ENCODE results near the gene MAP1A.
"Not testable (repeated sequence)": the region's sequence is repeated elsewhere in the genome, so short reads cannot be mapped to it uniquely, and the experiment has no call there.

MAP1A gene

GRCh38 chr15:43529587-43530345, 12.4 kb downstream of the MAP1A start:
- DNase-seq (ENCODE audit: low spot score), result no peak

GRCh38 chr15:43531018-43531670, 13.7 kb downstream of the MAP1A start:
- no peak for DNase-seq (ENCODE audit: low spot score)

- not testable (repeated sequence) for DNase-seq (ENCODE audit: low spot score)
Measured at GRCh38 chr15:43532826-43533225, 15.4 kb downstream of the MAP1A start.

- no peak for DNase-seq (ENCODE audit: low spot score)
Measured at GRCh38 chr15:43534897-43535296, 17.5 kb downstream of the MAP1A start.

GRCh38 chr15:43538091-43538490, 20.7 kb downstream of the MAP1A start:
- no peak for DNase-seq (ENCODE audit: low spot score)

- DNase-seq (ENCODE audit: low spot score), result no peak
Measured at GRCh38 chr15:43541785-43542184, 24.4 kb downstream of the MAP1A start.

GRCh38 chr15:43544266-43544665, 26.9 kb downstream of the MAP1A start:
- no peak for DNase-seq (ENCODE audit: low spot score)

DNA sequence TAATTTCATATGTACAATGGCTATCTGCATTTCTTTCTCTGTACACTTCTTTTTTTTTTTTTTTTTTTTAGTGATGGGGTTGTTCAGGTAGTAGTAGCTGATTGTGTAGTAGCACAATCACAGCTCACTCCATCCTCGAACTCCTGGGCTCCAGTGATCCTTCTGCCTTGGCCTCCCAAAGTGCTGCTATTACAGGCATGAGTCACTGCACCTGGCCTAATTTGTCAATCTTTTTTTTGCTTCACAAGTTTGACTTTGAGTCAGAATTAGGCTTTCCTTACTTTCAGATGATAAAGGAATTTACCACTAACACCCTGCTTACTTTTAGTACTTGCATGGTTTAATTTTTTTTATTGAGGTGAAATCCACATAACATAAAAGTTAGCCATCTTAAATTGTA, 28.0 kb downstream of the MAP1A start:
- no peak for DNase-seq (ENCODE audit: low spot score)

GRCh38 chr15:43547539-43547938, 30.1 kb downstream of the MAP1A start:
- DNase-seq (ENCODE audit: low spot score), result no peak

DNA sequence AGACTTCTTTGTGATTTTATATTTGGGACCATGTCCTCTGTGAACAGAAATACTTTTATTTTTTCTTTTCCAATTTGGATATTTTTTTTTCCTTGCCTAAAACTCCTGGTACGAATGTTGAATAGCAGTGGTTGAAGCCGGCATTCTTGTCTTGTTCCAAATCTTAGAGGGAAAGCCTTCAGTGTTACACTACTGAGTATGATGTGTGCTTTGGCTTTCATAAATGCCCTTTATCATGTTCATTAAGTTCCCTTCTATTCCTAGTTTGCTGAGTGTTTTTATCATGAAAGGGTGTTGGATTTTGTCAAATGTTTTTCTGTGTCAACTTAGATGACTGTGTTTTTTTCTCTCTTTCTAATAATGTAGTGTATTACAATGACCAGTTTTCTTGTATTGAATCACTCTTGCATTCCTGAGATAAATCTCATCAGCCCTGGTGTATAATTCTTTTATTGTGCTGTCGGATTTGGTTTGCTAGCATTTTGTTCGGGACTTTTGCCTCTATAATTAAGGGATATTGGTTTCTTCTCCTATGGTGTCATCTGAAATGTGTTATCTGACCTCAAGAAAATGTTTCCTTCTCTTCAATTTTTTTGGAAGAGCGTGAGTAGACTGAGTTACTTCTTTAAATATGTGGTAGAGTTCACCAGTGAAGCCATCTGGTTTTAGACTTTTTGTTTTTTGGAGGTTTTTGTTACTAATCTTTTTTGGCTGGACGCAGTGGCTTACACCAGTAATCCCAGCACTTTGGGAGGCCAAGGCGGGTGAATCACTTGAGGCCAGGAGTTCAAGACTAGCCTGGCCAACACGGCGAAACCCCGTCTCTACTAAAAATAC, 33.3 kb downstream of the MAP1A start:
- no peak for DNase-seq (ENCODE audit: low spot score)

DNA sequence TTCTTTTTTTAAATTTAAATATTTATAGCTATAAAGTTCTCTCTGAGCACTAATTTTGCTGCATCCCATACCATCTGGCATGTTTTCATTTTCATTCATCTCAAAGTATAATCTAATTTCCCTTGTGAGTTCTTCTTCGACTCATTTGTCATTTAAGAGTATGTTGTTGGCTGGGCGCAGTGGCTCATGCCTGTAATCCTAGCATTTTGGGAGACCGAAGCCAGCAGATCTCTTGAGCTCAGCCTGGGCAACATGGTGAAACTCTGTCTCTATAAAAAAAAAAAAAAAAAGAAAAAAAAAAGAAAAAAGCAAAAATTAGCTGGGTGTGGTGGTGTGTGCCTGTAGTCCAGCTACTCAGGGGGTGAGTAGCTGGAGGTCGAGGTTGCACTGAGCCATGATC, 34.8 kb downstream of the MAP1A start:
- DNase-seq (ENCODE audit: low spot score), result no peak

DNA sequence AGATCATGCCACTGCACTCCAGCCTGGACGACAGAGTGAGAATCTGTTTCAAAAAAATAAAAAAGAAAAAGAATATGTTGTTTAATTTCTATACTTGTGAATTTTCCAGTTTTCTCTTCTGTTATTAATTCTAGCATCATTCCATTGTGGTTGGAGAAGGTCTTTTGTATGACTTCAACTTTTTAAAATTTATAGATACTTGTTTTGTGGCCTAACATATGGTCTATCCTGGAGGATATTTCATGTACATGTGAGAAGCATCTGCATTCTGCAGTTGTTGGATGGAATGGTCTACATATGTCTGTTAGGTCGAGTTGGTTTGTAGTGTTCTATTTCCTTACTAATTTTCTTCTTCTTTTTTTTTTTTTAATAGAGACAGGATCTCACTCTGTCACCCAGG, 35.6 kb downstream of the MAP1A start:
- no peak for DNase-seq (ENCODE audit: low spot score)

DNA sequence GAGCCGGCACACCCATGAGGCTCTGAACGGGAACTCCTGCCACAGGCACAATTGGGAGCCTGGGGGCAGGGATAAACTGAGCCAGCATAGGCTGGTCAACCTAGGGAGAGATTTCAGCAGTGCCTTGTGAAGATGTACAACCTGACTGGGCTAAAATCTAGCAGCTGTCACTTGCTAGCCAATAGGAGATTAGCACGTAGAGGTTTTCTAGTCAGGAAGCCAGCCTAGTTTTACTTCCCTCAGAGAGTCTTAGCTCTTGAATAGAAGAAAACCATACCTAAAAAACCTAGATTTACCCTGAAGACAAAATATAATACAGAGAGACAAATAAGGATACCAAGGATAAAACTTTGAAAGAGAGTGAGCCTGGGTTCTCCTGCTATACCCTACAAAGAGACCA, 45.3 kb downstream of the MAP1A start:
- DNase-seq (ENCODE audit: low spot score), result not testable (repeated sequence)

- DNase-seq (ENCODE audit: low spot score), result not testable (repeated sequence)
Measured at GRCh38 chr15:43563793-43564192, 46.4 kb downstream of the MAP1A start.

GRCh38 chr15:43566615-43567014, 49.2 kb downstream of the MAP1A start:
- DNase-seq (ENCODE audit: low spot score), result not testable (repeated sequence)

DNA sequence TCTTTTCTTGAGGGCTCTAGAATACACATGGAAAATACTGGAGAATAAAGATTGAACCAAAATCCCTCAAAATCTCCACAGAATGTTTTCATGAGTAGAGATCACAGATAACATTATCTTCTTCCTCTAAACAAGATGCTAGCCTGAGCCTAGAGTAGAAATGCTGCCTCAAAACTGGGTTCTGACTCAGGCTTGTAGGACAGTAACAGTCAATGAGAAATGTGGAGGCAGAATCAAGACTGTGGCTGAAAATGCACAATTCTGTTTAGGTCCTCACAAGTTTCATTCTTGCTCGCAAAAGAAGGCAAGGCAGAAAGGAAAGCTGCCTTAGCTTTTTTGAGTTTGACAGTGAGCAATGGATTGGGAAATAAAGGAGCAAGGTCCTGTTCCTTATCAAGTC, 57.2 kb downstream of the MAP1A start:
- not testable (repeated sequence) for DNase-seq (ENCODE audit: low spot score)

Measured in COLO829 (cell line).